ENCODE measurements around the gene ARHGEF16. TPM values are rescaled to one million over a fixed set of nuclear protein-coding genes. Genes with fewer than 3 reads are reported as not detected.

ARHGEF16 gene
- total RNA-seq, 3 donors from 2014 or later = 0.80 to 16.2 (median 15.1) TPM

DNA sequence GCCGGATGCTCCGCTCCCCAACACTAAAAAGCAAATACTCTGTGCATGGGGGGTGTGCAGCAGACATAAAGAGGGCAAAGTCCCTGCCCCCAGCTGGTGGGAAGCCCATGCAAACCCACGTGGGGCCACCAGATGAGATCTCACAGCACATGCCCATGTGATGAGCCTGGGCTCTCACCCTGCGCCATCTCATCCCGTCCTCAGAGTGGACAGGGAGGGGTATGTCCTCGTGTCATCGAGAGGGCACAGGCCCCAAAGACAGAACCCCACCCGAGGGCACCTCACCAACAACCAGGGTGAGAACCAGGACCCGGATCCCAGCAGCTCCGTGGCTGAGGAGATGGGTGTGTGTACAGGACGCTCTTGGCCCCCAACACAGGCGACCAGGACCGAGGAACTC lies 25.1 kb upstream of the ARHGEF16 start:
- Histone ChIP-seq H3K9me3 (no peaks in the 10 kb centered on the region), H3K27me3 (peaks cover 0 to 42% of the 10 kb centered on the region in 2 donors), H3K27ac (no peak overlapping the region), H3K36me3 (no peaks in the 10 kb centered on the region), H3K4me3 (no peak overlapping the region), H3K4me1 (no peaks in the 10 kb centered on the region)
- no peak for DNase-seq (ENCODE audit: low spot score in 2 of 2)
- intact Hi-C loops (cut with DNase I; ENCODE audit: low total_unique reads) = no loop called here
- TF ChIP-seq, protein P1, sequence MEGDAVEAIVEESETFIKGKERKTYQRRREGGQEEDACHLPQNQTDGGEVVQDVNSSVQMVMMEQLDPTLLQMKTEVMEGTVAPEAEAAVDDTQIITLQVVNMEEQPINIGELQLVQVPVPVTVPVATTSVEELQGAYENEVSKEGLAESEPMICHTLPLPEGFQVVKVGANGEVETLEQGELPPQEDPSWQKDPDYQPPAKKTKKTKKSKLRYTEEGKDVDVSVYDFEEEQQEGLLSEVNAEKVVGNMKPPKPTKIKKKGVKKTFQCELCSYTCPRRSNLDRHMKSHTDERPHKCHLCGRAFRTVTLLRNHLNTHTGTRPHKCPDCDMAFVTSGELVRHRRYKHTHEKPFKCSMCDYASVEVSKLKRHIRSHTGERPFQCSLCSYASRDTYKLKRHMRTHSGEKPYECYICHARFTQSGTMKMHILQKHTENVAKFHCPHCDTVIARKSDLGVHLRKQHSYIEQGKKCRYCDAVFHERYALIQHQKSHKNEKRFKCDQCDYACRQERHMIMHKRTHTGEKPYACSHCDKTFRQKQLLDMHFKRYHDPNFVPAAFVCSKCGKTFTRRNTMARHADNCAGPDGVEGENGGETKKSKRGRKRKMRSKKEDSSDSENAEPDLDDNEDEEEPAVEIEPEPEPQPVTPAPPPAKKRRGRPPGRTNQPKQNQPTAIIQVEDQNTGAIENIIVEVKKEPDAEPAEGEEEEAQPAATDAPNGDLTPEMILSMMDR (IDR thresholded peaks at IDR 0.05) = no peak
- TF ChIP-seq POLR2A (IDR thresholded peaks at IDR 0.05) (no peak), POLR2AphosphoS5 (IDR thresholded peaks at IDR 0.05) (no peak)

DNA sequence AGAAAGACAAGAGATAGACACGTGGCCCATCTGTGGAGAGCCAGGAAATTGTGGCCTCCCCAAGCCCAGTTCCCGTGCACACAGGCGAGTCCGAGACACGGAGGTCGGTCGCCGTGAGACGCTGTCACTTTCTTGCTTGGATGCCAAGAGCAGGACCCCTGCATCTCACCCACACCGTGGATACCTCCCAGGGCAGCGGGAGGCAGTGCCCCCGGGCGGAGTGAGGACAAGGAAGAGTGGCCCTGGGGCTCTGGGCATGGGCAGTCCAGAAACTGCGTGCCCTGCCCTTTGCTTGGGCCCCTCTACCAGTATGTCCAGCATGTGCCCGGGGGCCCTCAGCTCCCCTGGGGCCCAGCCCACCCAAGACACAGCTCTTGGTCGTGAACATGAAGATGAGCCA lies 24.7 kb upstream of the ARHGEF16 start:
- Histone ChIP-seq H3K4me1 (no peaks in the 10 kb centered on the region), H3K4me3 (no peak overlapping the region), H3K36me3 (no peaks in the 10 kb centered on the region), H3K9me3 (no peaks in the 10 kb centered on the region), H3K27me3 (peaks cover 0 to 42% of the 10 kb centered on the region in 2 donors), H3K27ac (no peak overlapping the region)
- intact Hi-C loops (cut with DNase I; ENCODE audit: low total_unique reads) = no loop called here
- DNase-seq (ENCODE audit: low spot score in 2 of 2) = no peak
- TF ChIP-seq POLR2AphosphoS5 (IDR thresholded peaks at IDR 0.05) (no peak), POLR2A (IDR thresholded peaks at IDR 0.05) (no peak)
- TF ChIP-seq, protein P1 (IDR thresholded peaks at IDR 0.05) = no peak

DNA sequence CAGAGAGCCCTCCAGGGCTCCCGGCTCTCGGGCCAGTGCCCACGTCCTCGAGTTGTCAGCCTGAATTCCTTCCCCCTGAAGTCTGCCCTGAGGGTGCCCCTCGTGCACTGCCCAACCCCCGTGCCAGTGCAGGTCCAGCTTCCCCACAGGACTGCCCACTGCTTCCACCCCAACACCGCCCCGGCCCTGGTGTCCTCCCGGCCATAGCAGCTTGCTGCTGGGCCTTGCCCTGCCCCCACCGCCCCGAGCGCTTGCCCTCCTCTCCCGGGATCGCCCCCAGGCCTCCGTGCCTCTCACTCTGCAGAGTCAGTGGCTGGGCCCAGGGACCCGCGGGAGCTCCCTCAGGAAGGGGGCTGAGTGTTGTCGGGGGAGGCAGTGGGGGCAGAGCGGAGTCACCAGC lies 24.1 kb upstream of the ARHGEF16 start:
- no peak for DNase-seq (ENCODE audit: low spot score in 2 of 2)
- Histone ChIP-seq H3K27me3 (peaks cover 0 to 40% of the 10 kb centered on the region in 2 donors), H3K4me3 (no peak overlapping the region), H3K9me3 (no peaks in the 10 kb centered on the region), H3K4me1 (no peaks in the 10 kb centered on the region), H3K36me3 (no peaks in the 10 kb centered on the region), H3K27ac (no peak overlapping the region)
- intact Hi-C loops (cut with DNase I; ENCODE audit: low total_unique reads) = no loop called here
- TF ChIP-seq POLR2AphosphoS5 (IDR thresholded peaks at IDR 0.05) = no peak
- TF ChIP-seq POLR2A (IDR thresholded peaks at IDR 0.05) = no peak
- TF ChIP-seq, protein P1 (IDR thresholded peaks at IDR 0.05) = no peak

DNA sequence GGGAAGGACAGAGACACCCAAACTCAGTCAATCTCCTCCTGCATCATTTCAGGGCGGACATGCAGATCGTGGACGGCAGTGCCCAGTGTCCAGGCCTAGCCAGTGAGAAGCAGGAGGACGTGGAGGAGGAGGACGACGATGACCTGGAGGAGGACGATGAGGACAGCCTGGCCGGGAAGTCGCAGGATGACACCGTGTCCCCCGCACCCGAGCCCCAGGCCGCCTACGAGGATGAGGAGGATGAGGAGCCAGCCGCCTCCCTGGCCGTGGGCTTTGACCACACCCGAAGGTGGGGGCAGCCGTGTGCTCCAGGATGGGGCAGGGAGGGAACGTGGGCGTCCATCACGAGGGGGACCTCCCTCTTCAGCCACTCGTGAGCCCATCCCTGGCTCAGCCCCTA lies 23.6 kb upstream of the ARHGEF16 start:
- Histone ChIP-seq H3K9me3 (no peaks in the 10 kb centered on the region), H3K36me3 (no peaks in the 10 kb centered on the region), H3K27me3 (peaks cover 0 to 40% of the 10 kb centered on the region in 2 donors), H3K27ac (no peak overlapping the region), H3K4me1 (no peaks in the 10 kb centered on the region), H3K4me3 (no peak overlapping the region)
- TF ChIP-seq, protein P1 (IDR thresholded peaks at IDR 0.05) = no peak
- TF ChIP-seq POLR2AphosphoS5 (IDR thresholded peaks at IDR 0.05) (no peak), POLR2A (IDR thresholded peaks at IDR 0.05) (no peak)
- DNase-seq (ENCODE audit: low spot score in 2 of 2) = no peak
- intact Hi-C loops (cut with DNase I; ENCODE audit: low total_unique reads) = no loop called here

DNA sequence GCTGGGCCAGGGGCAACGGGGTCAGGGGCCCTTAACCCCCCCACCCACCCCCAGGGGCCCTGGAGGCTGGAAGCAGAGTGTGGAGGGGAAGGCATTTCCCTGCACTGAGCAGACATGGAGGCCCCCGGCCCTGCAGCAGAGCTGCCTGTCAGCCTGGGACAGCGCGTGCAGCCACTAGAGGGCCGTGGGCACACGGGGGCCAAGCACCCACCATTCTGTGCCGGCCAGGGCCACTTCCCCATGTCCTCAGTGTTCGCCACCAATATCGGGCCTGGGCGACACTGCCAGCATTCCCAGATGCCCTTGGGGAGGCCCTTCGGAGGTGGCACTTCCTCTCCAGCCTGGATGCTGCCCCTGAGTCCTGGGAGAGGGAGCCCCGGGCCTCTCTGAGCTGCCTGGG lies 23.2 kb upstream of the ARHGEF16 start:
- Histone ChIP-seq H3K27me3 (peaks cover 0 to 39% of the 10 kb centered on the region in 2 donors), H3K4me3 (no peak overlapping the region), H3K27ac (no peak overlapping the region), H3K4me1 (no peaks in the 10 kb centered on the region), H3K9me3 (no peaks in the 10 kb centered on the region), H3K36me3 (no peaks in the 10 kb centered on the region)
- no peak for TF ChIP-seq POLR2AphosphoS5 (IDR thresholded peaks at IDR 0.05)
- TF ChIP-seq, protein P1 (IDR thresholded peaks at IDR 0.05) = no peak
- intact Hi-C loops (cut with DNase I; ENCODE audit: low total_unique reads) = no loop called here
- no peak for DNase-seq (ENCODE audit: low spot score in 2 of 2)

Data from breast epithelium (tissue), 4 donors.